ENCODE results near the gene CD2BP2. TPM values are rescaled to one million over a fixed set of nuclear protein-coding genes. Genes with fewer than 3 reads are reported as not detected.

CD2BP2 gene
- total and polyA plus RNA-seq, 2 of the 13 experiments (the other 11 are each of a cell fraction or from before 2014, with no cell fraction given), result 24.9 to 54.6 TPM

DNA sequence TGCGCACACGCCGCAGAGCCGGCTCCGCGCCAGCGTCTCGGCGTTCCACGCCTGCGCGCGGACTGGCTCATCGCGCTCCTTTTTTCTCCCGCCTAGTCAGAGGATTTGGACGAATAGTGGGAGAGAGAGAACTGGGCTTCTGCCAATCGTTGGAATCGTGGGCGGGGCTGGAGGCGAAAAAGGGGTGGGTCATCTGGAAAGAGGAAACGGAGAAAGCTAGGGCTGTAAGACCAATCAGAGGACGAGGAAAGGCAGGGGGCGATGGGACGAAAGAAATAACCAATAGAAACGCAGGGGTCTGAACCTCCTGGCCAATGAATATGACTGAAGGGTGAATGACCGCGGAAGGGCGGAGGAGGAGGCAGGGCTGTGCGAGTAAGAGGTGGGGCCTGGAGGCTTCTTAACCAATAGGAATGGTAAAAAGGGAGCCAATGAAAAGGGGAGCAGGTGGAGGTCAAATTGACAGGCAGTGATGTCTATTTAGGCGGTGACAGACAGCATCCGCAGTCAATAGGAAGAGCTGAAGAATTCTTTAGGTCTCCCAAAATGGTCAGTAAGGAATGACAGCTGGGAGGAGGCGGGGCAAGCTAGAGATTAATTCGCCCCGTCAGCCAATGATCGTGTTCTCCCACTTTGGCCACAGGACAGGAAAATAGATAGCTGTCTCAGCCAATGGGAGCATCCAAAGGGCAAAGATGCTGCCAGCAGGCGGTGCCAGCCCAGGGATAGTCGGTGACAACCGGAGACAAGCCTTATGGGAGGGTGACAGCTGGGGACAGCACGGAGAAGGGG, 15.5 kb upstream of the CD2BP2 start, which contains the start of gene TBC1D10B (continued):
- TF ChIP-seq, protein P1, sequence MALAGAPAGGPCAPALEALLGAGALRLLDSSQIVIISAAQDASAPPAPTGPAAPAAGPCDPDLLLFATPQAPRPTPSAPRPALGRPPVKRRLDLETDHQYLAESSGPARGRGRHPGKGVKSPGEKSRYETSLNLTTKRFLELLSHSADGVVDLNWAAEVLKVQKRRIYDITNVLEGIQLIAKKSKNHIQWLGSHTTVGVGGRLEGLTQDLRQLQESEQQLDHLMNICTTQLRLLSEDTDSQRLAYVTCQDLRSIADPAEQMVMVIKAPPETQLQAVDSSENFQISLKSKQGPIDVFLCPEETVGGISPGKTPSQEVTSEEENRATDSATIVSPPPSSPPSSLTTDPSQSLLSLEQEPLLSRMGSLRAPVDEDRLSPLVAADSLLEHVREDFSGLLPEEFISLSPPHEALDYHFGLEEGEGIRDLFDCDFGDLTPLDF (CRISPR knock-in tag; IDR thresholded peaks at IDR 0.05), result peak; percentile 87
- TF ChIP-seq, protein P2, sequence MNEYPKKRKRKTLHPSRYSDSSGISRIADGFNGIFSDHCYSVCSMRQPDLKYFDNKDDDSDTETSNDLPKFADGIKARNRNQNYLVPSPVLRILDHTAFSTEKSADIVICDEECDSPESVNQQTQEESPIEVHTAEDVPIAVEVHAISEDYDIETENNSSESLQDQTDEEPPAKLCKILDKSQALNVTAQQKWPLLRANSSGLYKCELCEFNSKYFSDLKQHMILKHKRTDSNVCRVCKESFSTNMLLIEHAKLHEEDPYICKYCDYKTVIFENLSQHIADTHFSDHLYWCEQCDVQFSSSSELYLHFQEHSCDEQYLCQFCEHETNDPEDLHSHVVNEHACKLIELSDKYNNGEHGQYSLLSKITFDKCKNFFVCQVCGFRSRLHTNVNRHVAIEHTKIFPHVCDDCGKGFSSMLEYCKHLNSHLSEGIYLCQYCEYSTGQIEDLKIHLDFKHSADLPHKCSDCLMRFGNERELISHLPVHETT (CRISPR knock-in tag; conservative IDR thresholded peaks at IDR 0.05), result peak; percentile 95
- TF ChIP-seq SATB2 (CRISPR knock-in tag; IDR thresholded peaks at IDR 0.05), result no peak
- no peak for TF ChIP-seq SSRP1 (CRISPR knock-in tag; IDR thresholded peaks at IDR 0.05)
- peak; percentile 77; the same call in 1 of the 2 replicates for TF ChIP-seq RFXANK (CRISPR knock-in tag; IDR thresholded peaks at IDR 0.05)
- TF ChIP-seq, protein P3, sequence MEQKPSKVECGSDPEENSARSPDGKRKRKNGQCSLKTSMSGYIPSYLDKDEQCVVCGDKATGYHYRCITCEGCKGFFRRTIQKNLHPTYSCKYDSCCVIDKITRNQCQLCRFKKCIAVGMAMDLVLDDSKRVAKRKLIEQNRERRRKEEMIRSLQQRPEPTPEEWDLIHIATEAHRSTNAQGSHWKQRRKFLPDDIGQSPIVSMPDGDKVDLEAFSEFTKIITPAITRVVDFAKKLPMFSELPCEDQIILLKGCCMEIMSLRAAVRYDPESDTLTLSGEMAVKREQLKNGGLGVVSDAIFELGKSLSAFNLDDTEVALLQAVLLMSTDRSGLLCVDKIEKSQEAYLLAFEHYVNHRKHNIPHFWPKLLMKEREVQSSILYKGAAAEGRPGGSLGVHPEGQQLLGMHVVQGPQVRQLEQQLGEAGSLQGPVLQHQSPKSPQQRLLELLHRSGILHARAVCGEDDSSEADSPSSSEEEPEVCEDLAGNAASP (CRISPR knock-in tag; IDR thresholded peaks at IDR 0.05; ENCODE audit: borderline replicate concordance), result peak; percentile 67; the same call in 1 of the 2 replicates
- peak; percentile 38; the same call in 1 of the 2 replicates for TF ChIP-seq ELF3 (CRISPR knock-in tag; IDR thresholded peaks at IDR 0.05)
- peak; percentile 50; the same call in 1 of the 2 replicates for TF ChIP-seq ZNF335 (CRISPR knock-in tag; IDR thresholded peaks at IDR 0.05)
- no peak for TF ChIP-seq ZNF710 (CRISPR knock-in tag; IDR thresholded peaks at IDR 0.05; ENCODE audit: borderline replicate concordance)
- no peak for TF ChIP-seq TCF7 (IDR thresholded peaks at IDR 0.05; ENCODE audit: low read depth)
- TF ChIP-seq SP4 (CRISPR knock-in tag; IDR thresholded peaks at IDR 0.05), result peak; percentile 96
- no peak for TF ChIP-seq PHB2 (IDR thresholded peaks at IDR 0.05; ENCODE audit: partially characterized antibody)
- no peak for TF ChIP-seq ZNF883 (CRISPR knock-in tag; IDR thresholded peaks at IDR 0.05; ENCODE audit: not compliant biosample characterization)
- no peak for TF ChIP-seq ZNF616 (CRISPR knock-in tag; IDR thresholded peaks at IDR 0.05; ENCODE audit: low read depth)
- TF ChIP-seq, protein P4, sequence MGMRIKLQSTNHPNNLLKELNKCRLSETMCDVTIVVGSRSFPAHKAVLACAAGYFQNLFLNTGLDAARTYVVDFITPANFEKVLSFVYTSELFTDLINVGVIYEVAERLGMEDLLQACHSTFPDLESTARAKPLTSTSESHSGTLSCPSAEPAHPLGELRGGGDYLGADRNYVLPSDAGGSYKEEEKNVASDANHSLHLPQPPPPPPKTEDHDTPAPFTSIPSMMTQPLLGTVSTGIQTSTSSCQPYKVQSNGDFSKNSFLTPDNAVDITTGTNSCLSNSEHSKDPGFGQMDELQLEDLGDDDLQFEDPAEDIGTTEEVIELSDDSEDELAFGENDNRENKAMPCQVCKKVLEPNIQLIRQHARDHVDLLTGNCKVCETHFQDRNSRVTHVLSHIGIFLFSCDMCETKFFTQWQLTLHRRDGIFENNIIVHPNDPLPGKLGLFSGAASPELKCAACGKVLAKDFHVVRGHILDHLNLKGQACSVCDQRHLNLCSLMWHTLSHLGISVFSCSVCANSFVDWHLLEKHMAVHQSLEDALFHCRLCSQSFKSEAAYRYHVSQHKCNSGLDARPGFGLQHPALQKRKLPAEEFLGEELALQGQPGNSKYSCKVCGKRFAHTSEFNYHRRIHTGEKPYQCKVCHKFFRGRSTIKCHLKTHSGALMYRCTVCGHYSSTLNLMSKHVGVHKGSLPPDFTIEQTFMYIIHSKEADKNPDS (CRISPR knock-in tag; IDR thresholded peaks at IDR 0.05), result no peak
- peak; percentile 18; the same call in 1 of the 2 replicates for TF ChIP-seq FOXA3 (CRISPR knock-in tag; IDR thresholded peaks at IDR 0.05)
- no peak; the same call in 1 of the 2 replicates for TF ChIP-seq ETV5 (CRISPR knock-in tag; IDR thresholded peaks at IDR 0.05; ENCODE audit: borderline replicate concordance)
- TF ChIP-seq ZNF33A (CRISPR knock-in tag; IDR thresholded peaks at IDR 0.05; ENCODE audit: borderline replicate concordance), result no peak
- no peak for TF ChIP-seq ZNF263 (CRISPR knock-in tag; IDR thresholded peaks at IDR 0.05)
- peak; percentile 74 for TF ChIP-seq GABPB1 (CRISPR knock-in tag; IDR thresholded peaks at IDR 0.05)
- TF ChIP-seq ZNF446 (CRISPR knock-in tag; IDR thresholded peaks at IDR 0.05), result no peak
- no peak for TF ChIP-seq KDM6A (CRISPR knock-in tag; IDR thresholded peaks at IDR 0.05; ENCODE audit: low read depth)
- no peak for TF ChIP-seq FOXM1 (CRISPR knock-in tag; IDR thresholded peaks at IDR 0.05)
- no peak for TF ChIP-seq NFRKB (IDR thresholded peaks at IDR 0.05)
